ENCODE data around the gene DTNBP1. TPM values are rescaled to one million over a fixed set of nuclear protein-coding genes. Genes with fewer than 3 reads are reported as not detected.

DTNBP1 gene
- polyA plus RNA-seq, 2 of the 4 experiments (the other 2 are of a cell fraction), result 8.4 to 8.7 TPM

GRCh38 chr6:15685619-15686018, 22.8 kb upstream of the DTNBP1 start:
- POLR2A ChIA-PET, result interaction anchor here (1.0 kb wide), 1 partner anchor 443 kb away, joined by 3 read pairs; the partner anchor contains the start of gene MYLIP
- CTCF ChIA-PET, result interaction anchor here (2.0 kb wide), 1 partner anchor 498 kb away, joined by 10 read pairs; no protein-coding TSS in a partner anchor
- TF ChIP-seq CBX8 (IDR thresholded peaks at IDR 0.05) (no peak), EP300 (IDR thresholded peaks at IDR 0.05) (no peak), GATA3 (IDR thresholded peaks at IDR 0.05; ENCODE audit: borderline replicate concordance) (no peak), MAX (IDR thresholded peaks at IDR 0.05) (no peak), HDAC2 (IDR thresholded peaks at IDR 0.05) (no peak), KDM5A (IDR thresholded peaks at IDR 0.05) (no peak), ZC3H11A (IDR thresholded peaks at IDR 0.05) (no peak), ZFP36 (IDR thresholded peaks at IDR 0.05; ENCODE audit: borderline replicate concordance, partially characterized antibody) (no peak), NFE2L2 (conservative IDR thresholded peaks at IDR 0.05; ENCODE audit: low read length) (no peak), BHLHE40 (IDR thresholded peaks at IDR 0.05; ENCODE audit: low read depth, low read length) (no peak), MAFK (IDR thresholded peaks at IDR 0.05; ENCODE audit: partially characterized antibody) (no peak), ZSCAN20 (CRISPR knock-in tag; IDR thresholded peaks at IDR 0.05) (no peak), MAZ (IDR thresholded peaks at IDR 0.05; ENCODE audit: borderline replicate concordance, low read depth, low read length) (no peak)

DNA sequence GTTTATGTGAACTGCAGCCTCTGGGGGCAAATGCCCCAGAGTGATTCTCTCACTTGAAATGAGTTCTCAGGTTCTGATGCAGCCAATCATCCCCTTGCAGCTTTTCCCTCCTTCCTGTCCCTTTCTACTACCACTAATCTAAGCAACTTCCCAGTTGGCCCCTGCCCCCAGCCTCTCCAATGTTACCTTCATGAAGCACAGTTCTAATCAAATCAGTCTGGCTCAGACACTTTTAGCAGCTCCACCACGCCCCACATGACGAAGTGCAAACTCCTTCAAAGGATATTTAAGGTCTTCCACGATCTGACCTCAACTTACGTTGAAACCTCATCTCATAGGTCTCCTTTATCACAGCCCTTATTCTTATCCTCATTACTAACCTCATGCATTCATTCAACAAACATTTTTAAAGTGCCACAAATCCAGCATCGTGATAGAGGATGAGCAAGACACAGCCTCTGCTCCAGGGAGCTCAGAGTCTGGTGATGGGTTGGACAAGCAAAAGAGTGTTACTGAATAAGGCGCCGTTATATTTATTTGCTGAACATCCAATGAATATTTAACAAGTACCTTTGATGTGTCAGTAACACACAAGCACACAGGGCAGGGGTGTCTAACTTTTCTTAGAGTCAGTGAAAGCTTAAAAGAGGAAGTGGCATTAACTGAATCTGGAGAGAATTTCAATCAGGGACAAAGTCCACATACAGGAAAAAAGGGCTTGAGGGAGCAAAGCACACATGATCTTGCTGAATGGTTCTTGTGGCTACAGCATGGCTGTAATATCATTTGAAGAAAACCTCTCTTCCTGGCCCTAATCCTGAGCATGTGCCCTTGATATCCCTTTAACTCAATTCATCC, 20.4 kb upstream of the DTNBP1 start:
- 27% methylated on average over 7 of the region's 7 CpGs for WGBS (ENCODE audit: missing lambda C conversion rate)
- DNase-seq (ENCODE audit: low read depth in 1 of 2, low spot score in 1 of 2) (no peak), ATAC-seq (no peak), FAIRE-seq (no peak)
- Histone ChIP-seq H3K4me3 (no peak overlapping the region), H3K9me3 (no peaks in the 10 kb centered on the region), H3K4me1 (no peaks in the 10 kb centered on the region), H3K4me2 (no peak overlapping the region; the same call in 2 of the 3 replicates), H3K27ac (no peak overlapping the region)
- ChIA-PET POLR2A (no interaction called here), CTCF (interaction anchor here (0.8 to 2.2 kb wide), 5 partner anchors 8 to 524 kb away, joined by 3 to 6 read pairs (median 6); no protein-coding TSS in a partner anchor)
- TF ChIP-seq CHD2 (IDR thresholded peaks at IDR 0.05; ENCODE audit: low read length, partially characterized antibody) (no peak), ZNF302 (CRISPR knock-in tag; IDR thresholded peaks at IDR 0.05) (no peak), JUNB (IDR thresholded peaks at IDR 0.05) (no peak), HDAC2 (IDR thresholded peaks at IDR 0.05) (no peak)

More at GRCh38 chr6:15685619-15686018, 22.8 kb upstream of the DTNBP1 start:
- Histone ChIP-seq H3K4me2 (no peak overlapping the region), H3K9me3 (no peaks in the 10 kb centered on the region), H3K4me1 (no peaks in the 10 kb centered on the region), H3K27ac (no peak overlapping the region), H3K4me3 (no peak overlapping the region)
- ATAC-seq (no peak), DNase-seq (ENCODE audit: low read depth in 1 of 2, low spot score in 1 of 2) (no peak), FAIRE-seq (no peak)

GRCh38 chr6:15681946-15682345, 19.1 kb upstream of the DTNBP1 start:
- Histone ChIP-seq H3K4me2 (no peak overlapping the region), H3K9me3 (no peaks in the 10 kb centered on the region), H3K4me3 (no peak overlapping the region), H3K27ac (no peak overlapping the region), H3K4me1 (no peaks in the 10 kb centered on the region)
- FAIRE-seq (no peak), DNase-seq (ENCODE audit: low read depth in 1 of 2, low spot score in 1 of 2) (no peak), ATAC-seq (no peak)
- POLR2A ChIA-PET, result no interaction called here
- TF ChIP-seq HES2 (IDR thresholded peaks at IDR 0.05) (no peak), GATA3 (IDR thresholded peaks at IDR 0.05; ENCODE audit: borderline replicate concordance) (no peak), NFE2L2 (conservative IDR thresholded peaks at IDR 0.05; ENCODE audit: low read length) (no peak), PHF8 (IDR thresholded peaks at IDR 0.05; ENCODE audit: borderline replicate concordance, low read depth) (no peak), FOSB (CRISPR knock-in tag; IDR thresholded peaks at IDR 0.05) (no peak), ESRRA (IDR thresholded peaks at IDR 0.05; ENCODE audit: borderline replicate concordance, low read length) (no peak)
- TF ChIP-seq, protein P1, sequence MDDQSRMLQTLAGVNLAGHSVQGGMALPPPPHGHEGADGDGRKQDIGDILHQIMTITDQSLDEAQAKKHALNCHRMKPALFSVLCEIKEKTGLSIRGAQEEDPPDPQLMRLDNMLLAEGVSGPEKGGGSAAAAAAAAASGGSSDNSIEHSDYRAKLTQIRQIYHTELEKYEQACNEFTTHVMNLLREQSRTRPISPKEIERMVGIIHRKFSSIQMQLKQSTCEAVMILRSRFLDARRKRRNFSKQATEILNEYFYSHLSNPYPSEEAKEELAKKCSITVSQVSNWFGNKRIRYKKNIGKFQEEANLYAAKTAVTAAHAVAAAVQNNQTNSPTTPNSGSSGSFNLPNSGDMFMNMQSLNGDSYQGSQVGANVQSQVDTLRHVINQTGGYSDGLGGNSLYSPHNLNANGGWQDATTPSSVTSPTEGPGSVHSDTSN (IDR thresholded peaks at IDR 0.05), result no peak
- TF ChIP-seq, protein P2, sequence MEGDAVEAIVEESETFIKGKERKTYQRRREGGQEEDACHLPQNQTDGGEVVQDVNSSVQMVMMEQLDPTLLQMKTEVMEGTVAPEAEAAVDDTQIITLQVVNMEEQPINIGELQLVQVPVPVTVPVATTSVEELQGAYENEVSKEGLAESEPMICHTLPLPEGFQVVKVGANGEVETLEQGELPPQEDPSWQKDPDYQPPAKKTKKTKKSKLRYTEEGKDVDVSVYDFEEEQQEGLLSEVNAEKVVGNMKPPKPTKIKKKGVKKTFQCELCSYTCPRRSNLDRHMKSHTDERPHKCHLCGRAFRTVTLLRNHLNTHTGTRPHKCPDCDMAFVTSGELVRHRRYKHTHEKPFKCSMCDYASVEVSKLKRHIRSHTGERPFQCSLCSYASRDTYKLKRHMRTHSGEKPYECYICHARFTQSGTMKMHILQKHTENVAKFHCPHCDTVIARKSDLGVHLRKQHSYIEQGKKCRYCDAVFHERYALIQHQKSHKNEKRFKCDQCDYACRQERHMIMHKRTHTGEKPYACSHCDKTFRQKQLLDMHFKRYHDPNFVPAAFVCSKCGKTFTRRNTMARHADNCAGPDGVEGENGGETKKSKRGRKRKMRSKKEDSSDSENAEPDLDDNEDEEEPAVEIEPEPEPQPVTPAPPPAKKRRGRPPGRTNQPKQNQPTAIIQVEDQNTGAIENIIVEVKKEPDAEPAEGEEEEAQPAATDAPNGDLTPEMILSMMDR (IDR thresholded peaks at IDR 0.05), result no peak
- CTCF ChIA-PET, result interaction anchor here (1.6 to 2.2 kb wide), 3 partner anchors 8 to 501 kb away, joined by 6 read pairs; no protein-coding TSS in a partner anchor
- WGBS (ENCODE audit: missing lambda C conversion rate), result 46% methylated on average over 1 of the region's 1 CpG
